ENCODE measurements around the gene ALG5.

- no peak for TF ChIP-seq POLR2AphosphoS5 (IDR thresholded peaks at IDR 0.05; ENCODE audit: borderline replicate concordance, low read depth, low read length)
- no peak for TF ChIP-seq EZH2 (IDR thresholded peaks at IDR 0.05)
- TF ChIP-seq FOXP2 (optimal IDR thresholded peaks at IDR 0.05; ENCODE audit: control extremely low read depth, extremely low read length, insufficient read depth), result no peak
Observed at GRCh38 chr13:36905944-36906343, 93.2 kb downstream of the ALG5 start.
